A549 treated with Mapracorat at 1 μM for 4 hours (cell line): ENCODE results near the gene EXOC1L. TPM values are rescaled to one million over a fixed set of nuclear protein-coding genes. Genes with fewer than 3 reads are reported as not detected.

ENCODE experiments used
- total RNA-seq: library from RNA; stranded (reverse); fragments of 200-300 nt; extraction: Qiagen RNA extraction; gene quantifications from 5 replicates; pipeline ENCODE4 v1.2.3, GENCODE V29; 2022

The EXOC1L gene, protein sequence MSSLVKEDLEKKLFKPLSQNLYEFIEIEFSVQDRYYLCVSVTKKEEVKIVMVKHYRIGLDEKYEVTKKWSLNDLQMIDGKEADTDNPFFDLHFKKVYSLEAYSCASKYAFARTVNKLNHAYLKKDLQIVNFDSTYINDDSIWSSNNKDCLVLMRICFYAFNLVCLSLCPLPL
- total RNA-seq, result not detected in 5 replicates

DNA sequence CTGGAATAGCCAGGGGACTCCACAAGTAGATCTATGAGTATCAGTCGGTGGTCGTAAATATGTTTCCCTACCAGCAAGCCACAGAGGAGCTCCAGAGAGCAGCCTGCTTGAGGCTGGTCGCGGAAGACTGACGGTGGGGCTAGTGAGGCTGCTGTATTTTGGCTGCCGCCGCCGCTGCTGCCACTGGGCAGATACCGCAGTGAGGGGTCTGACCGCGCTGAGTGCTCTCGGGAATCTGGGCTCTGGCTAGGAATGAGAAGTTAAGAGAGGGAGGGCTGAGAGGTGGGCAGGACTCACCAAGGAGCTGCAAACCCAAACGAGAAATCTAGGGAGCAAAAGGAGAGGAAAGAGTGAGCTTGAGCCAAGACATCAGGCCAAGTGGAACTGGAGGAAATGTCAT, at the start of gene EXOC1L:
TSS of gene EXOC1L (plus strand) at position 157 of the 400 bp plus-strand sequence. CDS start at position 394, 237 bp downstream.

DNA sequence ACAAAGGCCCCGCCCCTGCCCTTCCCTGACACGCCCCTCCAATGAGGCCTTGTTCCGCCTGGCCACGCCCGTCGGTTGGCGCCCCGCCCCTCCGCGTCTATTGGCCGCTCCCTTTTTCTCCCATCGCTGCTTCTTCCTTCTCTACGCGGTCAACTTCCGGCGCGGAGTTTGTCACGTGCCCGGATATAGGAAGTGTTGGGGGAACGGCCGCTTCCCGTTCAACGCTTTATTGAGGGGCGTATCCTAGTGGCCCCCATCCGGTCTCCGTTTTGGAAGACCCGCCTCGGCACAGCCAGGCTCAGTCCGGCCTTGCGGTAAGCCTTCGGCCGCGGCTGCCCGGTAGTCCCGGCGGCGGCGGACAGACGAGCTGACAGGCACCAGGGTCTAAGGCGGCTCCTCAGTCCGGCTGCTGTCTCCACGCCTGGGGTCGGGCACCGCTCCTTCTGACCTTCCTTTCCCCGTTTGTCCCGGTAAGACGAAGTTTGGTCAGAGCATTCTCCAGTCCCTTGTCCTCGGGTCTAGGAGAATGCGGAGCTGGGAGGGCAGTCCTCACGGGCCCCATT, 34.0 kb downstream of the EXOC1L start, which contains the start of gene EXOC1:
TSS of gene EXOC1 (plus strand) at position 165 of the 563 bp plus-strand sequence. CDS start 4,676 bp downstream, outside the sequence.

Other genes starting within 250 kb of the EXOC1L start
- not detected in 5 replicates for gene PDCL2, start 227.5 kb upstream of the EXOC1L start, total RNA-seq
- 0.39 to 0.65 TPM (median 0.51 TPM) in 5 replicates for gene NMU, start 183.5 kb upstream of the EXOC1L start, total RNA-seq
- 13.4 to 17.7 TPM (median 14.3 TPM) in 5 replicates for gene EXOC1, start 33.9 kb downstream of the EXOC1L start, total RNA-seq
- 4.2 to 5.6 TPM (median 5.4 TPM) in 5 replicates for gene CEP135, start 129.2 kb downstream of the EXOC1L start, total RNA-seq